ENCODE measurements around the gene CEP104. TPM values are rescaled to one million over a fixed set of nuclear protein-coding genes. Genes with fewer than 3 reads are reported as not detected.

CEP104 gene
- polyA plus RNA-seq, 1 of the 3 experiments (the other 2 are of a cell fraction): 19.2 TPM

DNA sequence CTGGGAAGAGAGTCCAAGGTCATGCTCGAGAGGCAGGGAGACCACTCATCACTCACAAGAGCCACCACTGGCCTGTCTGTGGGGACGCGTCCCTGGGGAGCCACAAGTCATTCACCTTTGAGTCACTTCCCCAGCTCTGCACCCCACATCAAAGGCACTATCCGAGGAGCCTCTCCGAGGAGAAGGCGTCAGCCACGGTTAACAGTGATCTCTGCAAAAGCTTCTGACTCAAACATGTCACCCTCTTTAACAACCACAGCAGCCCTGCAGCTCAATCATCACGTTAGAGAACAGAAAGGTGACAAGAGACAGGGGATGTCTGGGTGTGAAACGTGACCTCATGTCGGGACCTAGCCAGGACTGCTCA, 69.7 kb downstream of the CEP104 start:
- WGBS (ENCODE audit: low lambda C conversion rate): 90% methylated on average over 9 of the region's 10 CpGs

DNA sequence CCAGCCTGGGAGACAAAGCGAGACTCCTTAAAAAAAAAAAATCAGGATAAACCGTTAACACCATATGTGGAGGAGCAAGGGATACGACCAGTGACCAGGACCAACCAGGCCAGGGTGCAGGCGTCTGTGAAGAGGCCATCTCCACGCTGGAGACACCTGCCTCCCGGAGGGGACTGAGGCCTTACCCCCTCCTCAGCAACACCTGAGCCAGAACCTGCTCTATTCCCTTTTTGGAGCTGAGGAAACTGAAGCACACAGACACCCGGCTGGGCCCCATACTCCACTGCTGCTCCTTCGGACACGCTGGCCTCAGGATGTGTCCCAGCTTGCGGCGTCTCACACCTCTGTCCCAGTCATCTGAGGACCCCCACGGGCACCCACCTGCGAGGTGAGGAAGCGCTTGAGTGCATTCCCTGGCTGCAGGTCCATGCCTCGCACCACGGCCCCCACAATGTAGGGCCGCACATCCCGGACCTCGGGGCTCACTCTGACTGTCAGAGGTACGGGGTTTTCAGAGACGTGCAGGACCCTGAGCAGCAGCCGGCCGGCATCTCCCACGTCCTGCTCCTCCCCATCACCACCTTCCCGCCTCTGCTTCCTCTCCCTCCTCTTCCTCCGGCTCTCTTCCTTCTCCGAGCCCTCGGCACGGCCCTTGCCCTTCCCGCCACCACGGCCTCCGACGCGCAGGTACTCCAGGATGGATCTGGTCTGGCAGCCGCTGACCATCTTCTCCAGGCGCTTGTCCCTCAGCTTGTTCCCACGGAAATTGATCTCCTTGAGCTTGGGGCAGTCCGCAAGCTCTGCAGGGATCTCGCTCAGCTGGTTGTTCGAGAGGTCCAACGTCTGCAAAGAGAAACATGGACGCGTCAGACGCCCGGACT, 70.3 kb downstream of the CEP104 start:
- H3F3A ChIP-seq (replicated peaks; ENCODE audit: insufficient read depth): no peaks in the 10 kb centered on the region
- 95% methylated on average over 28 of the region's 45 CpGs for WGBS (ENCODE audit: low lambda C conversion rate)
- H3K9me3 ChIP-seq: no peaks in the 10 kb centered on the region
- H3K79me2 ChIP-seq (ENCODE audit: insufficient read depth): peaks cover 46% of the 10 kb centered on the region
- H4K20me1 ChIP-seq (ENCODE audit: insufficient read depth): peaks cover 37% of the 10 kb centered on the region
- H3K36me3 ChIP-seq (replicated peaks in 1 of 2; ENCODE audit: control insufficient read depth in 1 of 2, insufficient read depth in 2 of 2, low read length in 1 of 2): peaks cover 7 to 50% of the 10 kb centered on the region in 2 experiments
- TF ChIP-seq TCF12 (IDR thresholded peaks at IDR 0.05): no peak
- TF ChIP-seq, protein P1, sequence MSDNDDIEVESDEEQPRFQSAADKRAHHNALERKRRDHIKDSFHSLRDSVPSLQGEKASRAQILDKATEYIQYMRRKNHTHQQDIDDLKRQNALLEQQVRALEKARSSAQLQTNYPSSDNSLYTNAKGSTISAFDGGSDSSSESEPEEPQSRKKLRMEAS (IDR thresholded peaks at IDR 0.05; ENCODE audit: low read depth): no peak
- TF ChIP-seq RAD21 (IDR thresholded peaks at IDR 0.05; ENCODE audit: low read length): no peak
- TF ChIP-seq, protein P2, sequence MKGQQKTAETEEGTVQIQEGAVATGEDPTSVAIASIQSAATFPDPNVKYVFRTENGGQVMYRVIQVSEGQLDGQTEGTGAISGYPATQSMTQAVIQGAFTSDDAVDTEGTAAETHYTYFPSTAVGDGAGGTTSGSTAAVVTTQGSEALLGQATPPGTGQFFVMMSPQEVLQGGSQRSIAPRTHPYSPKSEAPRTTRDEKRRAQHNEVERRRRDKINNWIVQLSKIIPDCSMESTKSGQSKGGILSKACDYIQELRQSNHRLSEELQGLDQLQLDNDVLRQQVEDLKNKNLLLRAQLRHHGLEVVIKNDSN (IDR thresholded peaks at IDR 0.05; ENCODE audit: borderline replicate concordance, low read depth): no peak
- TF ChIP-seq FOXM1 (IDR thresholded peaks at IDR 0.05; ENCODE audit: low read depth): no peak
- TF ChIP-seq RFX5 (IDR thresholded peaks at IDR 0.05; ENCODE audit: low read length): no peak
- TF ChIP-seq, protein P3, sequence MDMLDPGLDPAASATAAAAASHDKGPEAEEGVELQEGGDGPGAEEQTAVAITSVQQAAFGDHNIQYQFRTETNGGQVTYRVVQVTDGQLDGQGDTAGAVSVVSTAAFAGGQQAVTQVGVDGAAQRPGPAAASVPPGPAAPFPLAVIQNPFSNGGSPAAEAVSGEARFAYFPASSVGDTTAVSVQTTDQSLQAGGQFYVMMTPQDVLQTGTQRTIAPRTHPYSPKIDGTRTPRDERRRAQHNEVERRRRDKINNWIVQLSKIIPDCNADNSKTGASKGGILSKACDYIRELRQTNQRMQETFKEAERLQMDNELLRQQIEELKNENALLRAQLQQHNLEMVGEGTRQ (IDR thresholded peaks at IDR 0.05; ENCODE audit: borderline replicate concordance, low read depth, low read length): no peak
- TF ChIP-seq CHD2 (IDR thresholded peaks at IDR 0.05; ENCODE audit: low read length, partially characterized antibody): no peak
- no peak for TF ChIP-seq TEAD4 (IDR thresholded peaks at IDR 0.05; ENCODE audit: borderline replicate concordance, insufficient read depth)
- no peak for TF ChIP-seq ELF1 (IDR thresholded peaks at IDR 0.05)
- no peak for TF ChIP-seq YY1 (IDR thresholded peaks at IDR 0.05; ENCODE audit: low read depth)
- TF ChIP-seq RCOR1 (IDR thresholded peaks at IDR 0.05; ENCODE audit: low read length): no peak
- TF ChIP-seq, protein P4, sequence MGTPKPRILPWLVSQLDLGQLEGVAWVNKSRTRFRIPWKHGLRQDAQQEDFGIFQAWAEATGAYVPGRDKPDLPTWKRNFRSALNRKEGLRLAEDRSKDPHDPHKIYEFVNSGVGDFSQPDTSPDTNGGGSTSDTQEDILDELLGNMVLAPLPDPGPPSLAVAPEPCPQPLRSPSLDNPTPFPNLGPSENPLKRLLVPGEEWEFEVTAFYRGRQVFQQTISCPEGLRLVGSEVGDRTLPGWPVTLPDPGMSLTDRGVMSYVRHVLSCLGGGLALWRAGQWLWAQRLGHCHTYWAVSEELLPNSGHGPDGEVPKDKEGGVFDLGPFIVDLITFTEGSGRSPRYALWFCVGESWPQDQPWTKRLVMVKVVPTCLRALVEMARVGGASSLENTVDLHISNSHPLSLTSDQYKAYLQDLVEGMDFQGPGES (IDR thresholded peaks at IDR 0.05; ENCODE audit: low read depth, low read length): no peak
- no peak for TF ChIP-seq EZH2phosphoT487 (IDR thresholded peaks at IDR 0.05; ENCODE audit: borderline replicate concordance, low read depth)
- no peak for TF ChIP-seq FOXJ3 (CRISPR knock-in tag; IDR thresholded peaks at IDR 0.05)
- TF ChIP-seq RXRA (IDR thresholded peaks at IDR 0.05; ENCODE audit: borderline replicate concordance, low read depth): no peak
- H3K4me3 ChIP-seq (ENCODE audit: low read depth in 2 of 2, low read length in 1 of 2): no peak overlapping the region
- ChIA-PET POLR2A (interaction anchor here (0.8 kb wide), 1 partner anchor 9 kb away, joined by 3 read pairs; no protein-coding TSS in a partner anchor), CTCF (no interaction called here)
- H3K27me3 ChIP-seq (ENCODE audit: insufficient read depth): no peaks in the 10 kb centered on the region
- no peak overlapping the region for H2AFZ ChIP-seq (ENCODE audit: low read depth)
- no peak overlapping the region for H3K4me2 ChIP-seq
- H3K4me1 ChIP-seq (ENCODE audit: control insufficient read depth in 1 of 2, insufficient read depth in 2 of 2, low read depth in 1 of 2, low read length in 1 of 2): no peaks in the 10 kb centered on the region
- H3K9me2 ChIP-seq: no peaks in the 10 kb centered on the region
- no peak overlapping the region for H3K9ac ChIP-seq
- no peak overlapping the region for H3K27ac ChIP-seq (ENCODE audit: low read depth in 2 of 2, low read length in 1 of 2)
- no peak for DNase-seq

More for the DNA sequence above, 69.7 kb downstream of the CEP104 start:
- no peak for DNase-seq
- no peaks in the 10 kb centered on the region for H3K9me2 ChIP-seq
- POLR2A ChIA-PET: interaction anchor here (0.8 kb wide), 1 partner anchor 8 kb away, joined by 3 read pairs; no protein-coding TSS in a partner anchor
- H3K36me3 ChIP-seq (replicated peaks in 1 of 2; ENCODE audit: control insufficient read depth in 1 of 2, insufficient read depth in 2 of 2, low read length in 1 of 2): peaks cover 4 to 48% of the 10 kb centered on the region in 2 experiments
- H3K4me2 ChIP-seq: no peak overlapping the region
- H3K4me1 ChIP-seq (ENCODE audit: control insufficient read depth in 1 of 2, insufficient read depth in 2 of 2, low read depth in 1 of 2, low read length in 1 of 2): no peaks in the 10 kb centered on the region
- H3K27me3 ChIP-seq (ENCODE audit: insufficient read depth): no peaks in the 10 kb centered on the region
- H3K27ac ChIP-seq (ENCODE audit: low read depth in 2 of 2, low read length in 1 of 2): no peak overlapping the region
- CTCF ChIA-PET: no interaction called here
- no peak overlapping the region for H2AFZ ChIP-seq (ENCODE audit: low read depth)
- H3F3A ChIP-seq (replicated peaks; ENCODE audit: insufficient read depth): no peaks in the 10 kb centered on the region
- H3K9me3 ChIP-seq: no peaks in the 10 kb centered on the region
- no peak overlapping the region for H3K9ac ChIP-seq
- H3K79me2 ChIP-seq (ENCODE audit: insufficient read depth): peaks cover 52% of the 10 kb centered on the region
- H4K20me1 ChIP-seq (ENCODE audit: insufficient read depth): peaks cover 44% of the 10 kb centered on the region
- no peak overlapping the region for H3K4me3 ChIP-seq (ENCODE audit: low read depth in 2 of 2, low read length in 1 of 2)
- no peak for TF ChIP-seq TAF1 (IDR thresholded peaks at IDR 0.05; ENCODE audit: borderline replicate concordance, low read depth, low read length)
- TF ChIP-seq, protein P5, sequence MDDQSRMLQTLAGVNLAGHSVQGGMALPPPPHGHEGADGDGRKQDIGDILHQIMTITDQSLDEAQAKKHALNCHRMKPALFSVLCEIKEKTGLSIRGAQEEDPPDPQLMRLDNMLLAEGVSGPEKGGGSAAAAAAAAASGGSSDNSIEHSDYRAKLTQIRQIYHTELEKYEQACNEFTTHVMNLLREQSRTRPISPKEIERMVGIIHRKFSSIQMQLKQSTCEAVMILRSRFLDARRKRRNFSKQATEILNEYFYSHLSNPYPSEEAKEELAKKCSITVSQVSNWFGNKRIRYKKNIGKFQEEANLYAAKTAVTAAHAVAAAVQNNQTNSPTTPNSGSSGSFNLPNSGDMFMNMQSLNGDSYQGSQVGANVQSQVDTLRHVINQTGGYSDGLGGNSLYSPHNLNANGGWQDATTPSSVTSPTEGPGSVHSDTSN (IDR thresholded peaks at IDR 0.05): no peak

Data from SK-N-SH (cell line).